ENCODE results near the gene HPS6.

DNA sequence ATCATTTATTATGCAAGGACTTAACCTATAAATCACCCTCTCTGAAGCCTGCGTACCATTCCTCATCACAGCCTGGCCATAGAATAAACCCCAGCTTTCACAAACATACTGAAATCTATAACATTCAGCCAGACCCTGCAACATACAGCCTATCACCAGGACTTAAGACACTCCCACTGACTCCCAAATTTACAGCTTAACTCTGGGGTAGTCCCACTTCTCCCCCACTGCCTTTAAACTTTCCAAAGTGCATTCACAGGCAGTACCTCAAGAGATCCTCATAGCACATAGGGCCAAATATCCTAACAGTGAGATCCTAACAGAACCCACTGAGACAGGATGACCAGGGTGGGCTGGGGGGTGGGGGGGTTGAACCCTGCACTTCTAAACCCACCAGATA lies 51.5 kb downstream of the HPS6 start:
- TF ChIP-seq, protein P1, sequence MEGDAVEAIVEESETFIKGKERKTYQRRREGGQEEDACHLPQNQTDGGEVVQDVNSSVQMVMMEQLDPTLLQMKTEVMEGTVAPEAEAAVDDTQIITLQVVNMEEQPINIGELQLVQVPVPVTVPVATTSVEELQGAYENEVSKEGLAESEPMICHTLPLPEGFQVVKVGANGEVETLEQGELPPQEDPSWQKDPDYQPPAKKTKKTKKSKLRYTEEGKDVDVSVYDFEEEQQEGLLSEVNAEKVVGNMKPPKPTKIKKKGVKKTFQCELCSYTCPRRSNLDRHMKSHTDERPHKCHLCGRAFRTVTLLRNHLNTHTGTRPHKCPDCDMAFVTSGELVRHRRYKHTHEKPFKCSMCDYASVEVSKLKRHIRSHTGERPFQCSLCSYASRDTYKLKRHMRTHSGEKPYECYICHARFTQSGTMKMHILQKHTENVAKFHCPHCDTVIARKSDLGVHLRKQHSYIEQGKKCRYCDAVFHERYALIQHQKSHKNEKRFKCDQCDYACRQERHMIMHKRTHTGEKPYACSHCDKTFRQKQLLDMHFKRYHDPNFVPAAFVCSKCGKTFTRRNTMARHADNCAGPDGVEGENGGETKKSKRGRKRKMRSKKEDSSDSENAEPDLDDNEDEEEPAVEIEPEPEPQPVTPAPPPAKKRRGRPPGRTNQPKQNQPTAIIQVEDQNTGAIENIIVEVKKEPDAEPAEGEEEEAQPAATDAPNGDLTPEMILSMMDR (IDR thresholded peaks at IDR 0.05), result no peak
- TF ChIP-seq, protein P2, sequence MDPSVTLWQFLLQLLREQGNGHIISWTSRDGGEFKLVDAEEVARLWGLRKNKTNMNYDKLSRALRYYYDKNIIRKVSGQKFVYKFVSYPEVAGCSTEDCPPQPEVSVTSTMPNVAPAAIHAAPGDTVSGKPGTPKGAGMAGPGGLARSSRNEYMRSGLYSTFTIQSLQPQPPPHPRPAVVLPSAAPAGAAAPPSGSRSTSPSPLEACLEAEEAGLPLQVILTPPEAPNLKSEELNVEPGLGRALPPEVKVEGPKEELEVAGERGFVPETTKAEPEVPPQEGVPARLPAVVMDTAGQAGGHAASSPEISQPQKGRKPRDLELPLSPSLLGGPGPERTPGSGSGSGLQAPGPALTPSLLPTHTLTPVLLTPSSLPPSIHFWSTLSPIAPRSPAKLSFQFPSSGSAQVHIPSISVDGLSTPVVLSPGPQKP (IDR thresholded peaks at IDR 0.05; ENCODE audit: low read depth, low read length), result no peak
- TF ChIP-seq EP300 (IDR thresholded peaks at IDR 0.05), result no peak
- TF ChIP-seq JUNB (IDR thresholded peaks at IDR 0.05), result no peak
- no peak for TF ChIP-seq FOSL2 (IDR thresholded peaks at IDR 0.05)
- no peak for TF ChIP-seq FOSL2 (CRISPR knock-in tag; IDR thresholded peaks at IDR 0.05)
- TF ChIP-seq, protein P3, sequence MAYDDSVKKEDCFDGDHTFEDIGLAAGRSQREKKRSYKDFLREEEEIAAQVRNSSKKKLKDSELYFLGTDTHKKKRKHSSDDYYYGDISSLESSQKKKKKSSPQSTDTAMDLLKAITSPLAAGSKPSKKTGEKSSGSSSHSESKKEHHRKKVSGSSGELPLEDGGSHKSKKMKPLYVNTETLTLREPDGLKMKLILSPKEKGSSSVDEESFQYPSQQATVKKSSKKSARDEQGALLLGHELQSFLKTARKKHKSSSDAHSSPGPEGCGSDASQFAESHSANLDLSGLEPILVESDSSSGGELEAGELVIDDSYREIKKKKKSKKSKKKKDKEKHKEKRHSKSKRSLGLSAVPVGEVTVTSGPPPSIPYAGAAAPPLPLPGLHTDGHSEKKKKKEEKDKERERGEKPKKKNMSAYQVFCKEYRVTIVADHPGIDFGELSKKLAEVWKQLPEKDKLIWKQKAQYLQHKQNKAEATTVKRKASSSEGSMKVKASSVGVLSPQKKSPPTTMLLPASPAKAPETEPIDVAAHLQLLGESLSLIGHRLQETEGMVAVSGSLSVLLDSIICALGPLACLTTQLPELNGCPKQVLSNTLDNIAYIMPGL (CRISPR knock-in tag; IDR thresholded peaks at IDR 0.05; ENCODE audit: borderline replicate concordance), result no peak
- TF ChIP-seq, protein P4, sequence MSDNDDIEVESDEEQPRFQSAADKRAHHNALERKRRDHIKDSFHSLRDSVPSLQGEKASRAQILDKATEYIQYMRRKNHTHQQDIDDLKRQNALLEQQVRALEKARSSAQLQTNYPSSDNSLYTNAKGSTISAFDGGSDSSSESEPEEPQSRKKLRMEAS (IDR thresholded peaks at IDR 0.05), result no peak
- TF ChIP-seq GATA3 (IDR thresholded peaks at IDR 0.05; ENCODE audit: borderline replicate concordance), result no peak
- no peak for TF ChIP-seq RFX5 (IDR thresholded peaks at IDR 0.05)
- TF ChIP-seq POLR2A (IDR thresholded peaks at IDR 0.05; ENCODE audit: low read length), result no peak
- TF ChIP-seq RAD21 (conservative IDR thresholded peaks at IDR 0.05 in 1 of 2, IDR thresholded peaks at IDR 0.05 in 1 of 2), result no peak
